Inferior parietal cortex (tissue), 1 donor: ENCODE measurements around the gene PRSS23.

Source experiments
- DNase-seq: peaks from one replicate; pipeline ENCODE4 v3.0.0-alpha.2; 2016; ENCODE audit errors: extremely low spot score

The PRSS23 gene

GRCh38 chr11:86790867-86791849, 9.2 kb upstream of the PRSS23 start:
- DNase-seq, result no peak

GRCh38 chr11:86792150-86792549, 8.2 kb upstream of the PRSS23 start:
- DNase-seq, result no peak

GRCh38 chr11:86793307-86793706, 7.0 kb upstream of the PRSS23 start:
- no peak for DNase-seq

- no peak for DNase-seq
These were observed 4.8 kb upstream of the PRSS23 start for GRCh38 chr11:86795511-86795910.

GRCh38 chr11:86795949-86796348, 4.4 kb upstream of the PRSS23 start:
- no peak for DNase-seq

- DNase-seq, result no peak
These were observed 3.2 kb upstream of the PRSS23 start for GRCh38 chr11:86797133-86797532.

- no peak for DNase-seq
These were observed 1.4 kb upstream of the PRSS23 start for GRCh38 chr11:86798988-86799387.

- DNase-seq, result no peak
These were observed 664 bp upstream of the PRSS23 start for GRCh38 chr11:86799680-86800075.

GRCh38 chr11:86800960-86801272, 574 bp downstream of the PRSS23 start:
- no peak for DNase-seq

- DNase-seq, result no peak
These were observed 1.0 kb downstream of the PRSS23 start for GRCh38 chr11:86801364-86801763.

GRCh38 chr11:86802146-86802545, 1.8 kb downstream of the PRSS23 start:
- DNase-seq, result no peak

- peak; percentile 46 for DNase-seq
These were observed 2.3 kb downstream of the PRSS23 start for GRCh38 chr11:86802601-86803051.

- DNase-seq, result no peak
These were observed 3.0 kb downstream of the PRSS23 start for GRCh38 chr11:86803136-86804045.

GRCh38 chr11:86804951-86805350, 4.6 kb downstream of the PRSS23 start:
- no peak for DNase-seq

- DNase-seq, result no peak
These were observed 5.5 kb downstream of the PRSS23 start for GRCh38 chr11:86805873-86806310.

GRCh38 chr11:86806903-86807302, 6.6 kb downstream of the PRSS23 start:
- DNase-seq, result no peak

- no peak for DNase-seq
These were observed 7.0 kb downstream of the PRSS23 start for GRCh38 chr11:86807360-86807759.

- DNase-seq, result no peak
These were observed 9.2 kb downstream of the PRSS23 start for GRCh38 chr11:86809561-86809960.

- no peak for DNase-seq
These were observed 9.9 kb downstream of the PRSS23 start for GRCh38 chr11:86810288-86810687.

- no peak for DNase-seq
These were observed 11.4 kb downstream of the PRSS23 start for GRCh38 chr11:86811637-86812321.

- DNase-seq, result no peak
These were observed 12.0 kb downstream of the PRSS23 start for GRCh38 chr11:86812322-86812670.

- no peak for DNase-seq
These were observed 12.6 kb downstream of the PRSS23 start for GRCh38 chr11:86812981-86813380.
